Astrocyte of the hippocampus (primary cell): Measurements from ENCODE around the gene SLC24A4.
A peak's percentile ranks its signal among the peaks of the same experiment; 100 is the strongest.

Experiments used
- DNase-seq: peaks from one replicate; pipeline ENCODE4 v3.0.0; 2011; ENCODE audit warnings: low read depth, low spot score

The SLC24A4 gene

GRCh38 chr14:92500491-92500941 is 177.6 kb downstream of the SLC24A4 start:
- peak; percentile 67 for DNase-seq

- DNase-seq = peak; percentile 81
Observed at GRCh38 chr14:92501891-92502351, 179.0 kb downstream of the SLC24A4 start.

GRCh38 chr14:92502541-92503286 is 179.7 kb downstream of the SLC24A4 start:
- DNase-seq = no peak

- DNase-seq = peak; percentile 53
Observed at GRCh38 chr14:92503756-92504491, 181.0 kb downstream of the SLC24A4 start.

- no peak for DNase-seq
Observed at GRCh38 chr14:92505826-92506225, 182.9 kb downstream of the SLC24A4 start.

DNA sequence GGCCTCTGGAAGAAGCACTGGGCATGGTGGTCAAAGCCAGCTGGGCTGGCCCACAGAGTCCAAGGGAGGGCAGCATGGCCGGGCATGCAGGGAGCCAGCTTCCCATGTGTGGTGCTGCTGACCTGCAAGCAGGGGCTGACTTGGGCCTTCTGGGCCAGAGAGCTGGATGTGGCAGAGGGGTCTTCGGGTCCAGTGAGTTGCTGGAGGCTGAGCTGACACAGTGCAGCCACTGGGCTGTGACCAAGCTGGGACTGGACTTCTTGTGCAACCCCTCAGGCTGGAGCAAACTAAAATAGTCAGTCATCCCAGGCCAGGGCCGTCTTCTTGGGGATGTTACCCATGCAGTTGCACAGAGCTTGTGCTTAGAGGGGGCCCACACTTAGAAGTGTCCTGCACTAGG is 183.3 kb downstream of the SLC24A4 start:
- DNase-seq = no peak

DNA sequence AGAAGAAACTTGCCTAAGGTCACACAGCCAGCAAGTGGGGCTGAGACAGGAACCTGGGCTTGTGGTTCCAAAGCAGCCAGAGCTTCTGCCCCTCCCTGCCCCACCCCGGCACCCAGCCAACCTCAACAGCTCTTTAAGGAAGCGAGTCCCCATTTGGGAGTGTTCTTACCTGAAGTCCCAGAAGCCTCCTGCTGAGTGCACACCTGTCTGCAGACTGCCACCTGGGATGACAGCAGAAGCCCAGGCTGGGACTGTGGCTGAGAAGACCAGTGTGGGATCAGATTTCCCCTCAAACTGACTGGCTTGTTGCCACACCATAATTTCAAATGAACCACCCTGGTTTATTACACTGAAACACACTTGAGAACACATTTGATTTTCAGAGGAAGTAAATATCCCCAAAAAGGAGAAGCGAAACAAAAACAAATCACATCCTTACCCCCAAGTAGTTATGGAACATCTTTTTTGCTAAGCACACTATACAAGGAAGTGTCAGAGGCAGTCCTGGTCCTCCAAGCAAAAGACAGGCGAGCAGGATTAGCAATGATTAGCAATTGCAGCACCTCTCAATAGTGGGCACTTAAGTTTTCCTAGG is 184.3 kb downstream of the SLC24A4 start:
- no peak for DNase-seq

GRCh38 chr14:92510972-92511371 is 188.0 kb downstream of the SLC24A4 start:
- no peak for DNase-seq

DNA sequence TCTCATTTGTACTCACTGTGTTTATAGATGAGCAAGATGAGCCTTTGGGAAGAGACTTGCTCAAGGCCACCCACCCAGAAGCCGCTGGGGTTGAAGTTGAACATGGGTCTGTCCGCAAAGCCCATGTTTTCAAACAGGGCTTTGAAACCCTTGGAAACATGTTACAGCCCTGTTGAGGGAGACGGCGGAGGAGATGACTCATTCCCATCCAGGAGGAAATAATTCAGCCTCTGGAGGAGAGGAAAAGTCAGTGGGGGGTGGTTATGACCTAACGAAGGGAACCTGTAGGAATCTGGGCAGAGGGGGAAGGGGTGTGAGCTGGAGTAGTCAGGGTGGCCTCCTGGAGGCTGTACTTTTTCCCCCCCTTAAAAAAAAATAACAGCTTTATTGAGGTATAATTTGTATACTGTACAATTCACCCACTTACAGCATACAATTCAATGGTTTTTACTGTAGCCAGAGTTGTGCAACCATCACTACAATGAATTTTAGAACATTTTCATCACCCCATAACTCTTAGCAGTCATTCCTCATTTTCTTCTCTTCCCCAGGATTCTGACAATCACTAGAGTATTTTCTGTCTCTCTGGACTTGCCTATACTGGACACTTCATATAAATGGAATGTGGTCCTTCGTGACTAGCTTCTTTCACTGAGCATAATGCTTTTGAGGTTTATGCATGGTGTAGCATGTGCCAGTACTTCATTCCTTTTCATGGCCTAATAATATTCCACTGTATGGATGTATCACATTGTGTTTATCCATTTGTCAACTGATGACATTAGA is 188.7 kb downstream of the SLC24A4 start:
- DNase-seq = peak; percentile 95

- DNase-seq = no peak
Observed at GRCh38 chr14:92512807-92513203, 189.8 kb downstream of the SLC24A4 start.

GRCh38 chr14:92513204-92513965 is 190.4 kb downstream of the SLC24A4 start, which contains the start of gene RIN3:
Gene RIN3 (plus strand): TSS chr14:92513781. CDS start chr14:92513933, 152 bp downstream.
- peak; percentile 83 for DNase-seq

- DNase-seq = peak; percentile 57
Observed at GRCh38 chr14:92513966-92514843, 191.2 kb downstream of the SLC24A4 start.

DNA sequence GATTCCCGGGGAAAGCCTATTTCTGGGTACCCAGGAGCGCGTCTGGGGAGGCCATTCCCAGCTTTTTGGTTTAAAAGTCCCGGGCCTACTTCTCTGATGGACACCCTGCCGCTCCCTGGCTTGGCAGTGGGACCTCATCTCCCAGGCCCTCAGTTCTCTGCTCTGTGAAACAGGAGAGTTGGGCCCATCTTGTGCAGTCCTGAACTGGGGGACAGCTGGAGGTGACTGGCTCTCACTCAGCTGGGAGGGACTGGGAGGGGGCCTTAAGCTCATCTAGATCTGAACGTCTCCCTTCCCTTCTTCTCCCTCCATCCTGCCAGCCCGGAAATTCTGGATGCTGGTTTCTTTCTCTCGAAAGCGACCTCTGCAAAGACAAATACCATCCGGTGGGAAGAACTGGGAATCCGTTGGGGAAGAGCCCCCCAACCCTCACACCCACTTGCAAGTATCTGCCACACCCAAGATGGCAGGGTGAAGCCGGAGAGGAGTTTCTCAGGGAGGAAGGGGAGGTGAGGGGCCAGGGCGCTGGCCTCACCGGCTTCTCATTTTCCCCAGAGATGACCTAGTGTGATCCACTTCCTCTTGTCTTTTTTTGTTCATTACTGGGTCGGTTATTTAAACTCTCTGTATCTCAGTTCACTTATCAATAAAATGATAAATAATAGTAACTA is 192.0 kb downstream of the SLC24A4 start:
- DNase-seq = no peak

DNA sequence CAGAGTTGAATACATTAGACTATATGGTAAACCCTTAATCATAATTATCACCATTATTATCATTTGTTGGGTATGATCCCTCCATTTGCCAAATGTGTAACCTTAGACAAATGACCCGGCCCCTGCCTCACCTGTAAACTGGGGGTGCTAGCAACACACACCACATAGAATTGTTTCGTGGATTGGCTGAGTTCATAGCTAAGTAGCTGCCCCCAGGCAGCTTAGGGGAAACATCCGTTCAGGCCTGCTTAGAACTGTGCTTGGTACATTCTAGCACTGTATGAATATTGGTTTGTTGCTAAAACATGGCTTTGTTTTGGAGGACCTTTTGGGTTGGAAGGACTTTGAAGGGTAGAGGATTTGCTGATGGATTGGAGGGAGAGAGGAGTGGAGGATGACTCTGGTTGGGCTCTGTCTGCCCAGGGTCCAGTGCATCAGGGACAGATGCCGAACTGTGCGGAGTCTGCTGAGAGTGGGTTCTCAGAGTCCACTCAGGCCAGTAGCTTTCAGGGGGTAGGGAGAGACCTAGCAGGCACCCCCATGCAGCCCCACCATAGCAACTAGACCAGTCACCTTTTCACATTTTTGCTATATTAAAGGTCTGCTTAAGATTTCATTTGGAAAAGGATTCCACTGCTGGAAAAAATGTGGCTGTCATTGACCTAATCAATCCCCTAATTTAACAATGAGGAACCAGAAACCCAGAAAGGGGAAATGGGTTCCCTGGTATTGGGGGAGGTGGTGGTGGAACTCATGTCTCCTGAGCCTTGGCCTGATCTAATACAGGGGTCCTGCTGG is 192.8 kb downstream of the SLC24A4 start:
- no peak for DNase-seq

DNA sequence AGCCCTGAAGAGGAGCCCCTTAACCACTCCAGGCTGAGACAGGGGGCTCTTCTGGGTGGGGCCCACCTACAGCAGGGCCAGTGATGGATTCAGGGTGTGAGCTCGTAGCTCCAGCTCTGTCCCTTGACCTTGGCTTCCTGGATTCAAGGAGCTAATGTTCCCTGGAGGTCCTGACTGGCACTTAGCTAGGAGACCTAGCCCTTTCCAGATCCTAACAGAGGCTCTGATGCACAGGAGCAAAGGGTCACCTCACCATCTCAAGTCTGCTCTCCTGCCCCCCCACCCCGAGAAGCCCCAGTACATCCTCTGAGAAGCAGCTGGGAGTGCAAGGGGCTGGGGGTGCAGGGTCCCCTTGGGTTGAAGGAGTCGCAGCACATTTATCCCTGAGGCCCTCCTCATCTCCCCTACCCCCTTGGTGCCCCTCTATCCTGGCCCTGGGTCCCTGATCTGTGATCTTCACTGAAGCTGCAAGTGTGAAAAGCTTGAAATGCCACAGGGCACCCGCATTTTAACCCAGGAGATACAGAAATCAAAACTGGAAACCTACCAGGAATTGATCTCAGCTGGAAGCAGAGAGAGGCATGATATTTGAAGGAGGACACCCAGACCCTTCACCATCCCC is 193.5 kb downstream of the SLC24A4 start:
- DNase-seq = no peak

GRCh38 chr14:92516966-92517506 is 194.1 kb downstream of the SLC24A4 start:
- DNase-seq = no peak

GRCh38 chr14:92517761-92518160 is 194.8 kb downstream of the SLC24A4 start:
- no peak for DNase-seq
